Left renal pelvis (tissue), 4 donors: Measurements from ENCODE around the gene SNCB. TPM values are rescaled to one million over a fixed set of nuclear protein-coding genes. Genes with fewer than 3 reads are reported as not detected.

Source experiments
- DNase-seq, 4 donors: peaks; one replicate each; pipeline ENCODE4 v3.0.0-alpha.2; 2013; ENCODE audit warnings: low read depth in 4 of 4, low spot score in 3 of 4
- polyA plus RNA-seq, 4 donors: library from polyadenylated mRNA; unstranded; fragments of 120-200 nt; gene quantifications; one replicate each; pipeline ENCODE4 v1.2.1, GENCODE V29; 2013; ENCODE audit not compliant: insufficient read length in 4 of 4

The SNCB gene
- polyA plus RNA-seq, 4 donors = 0.10 TPM; not detected in 3

DNA sequence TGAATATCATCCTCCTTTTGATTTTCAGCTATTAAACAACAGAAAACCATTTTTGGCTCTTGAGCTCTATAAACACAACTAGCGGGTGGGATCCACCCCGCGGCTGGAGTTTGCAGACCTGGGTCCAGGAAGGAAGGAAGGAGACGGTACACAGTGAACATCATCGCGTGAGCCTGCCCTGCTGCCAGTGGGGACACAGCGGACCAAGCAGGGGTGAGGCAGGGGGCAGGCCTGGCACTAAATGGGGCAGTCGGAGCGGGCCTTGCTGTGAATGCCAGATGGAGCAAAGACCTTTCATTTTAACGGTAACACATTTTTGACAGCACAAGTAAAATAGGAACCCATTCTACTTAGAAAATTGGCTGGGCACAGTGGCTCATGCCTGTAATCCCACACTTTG lies 31.3 kb upstream of the SNCB start:
- DNase-seq = no peak

DNA sequence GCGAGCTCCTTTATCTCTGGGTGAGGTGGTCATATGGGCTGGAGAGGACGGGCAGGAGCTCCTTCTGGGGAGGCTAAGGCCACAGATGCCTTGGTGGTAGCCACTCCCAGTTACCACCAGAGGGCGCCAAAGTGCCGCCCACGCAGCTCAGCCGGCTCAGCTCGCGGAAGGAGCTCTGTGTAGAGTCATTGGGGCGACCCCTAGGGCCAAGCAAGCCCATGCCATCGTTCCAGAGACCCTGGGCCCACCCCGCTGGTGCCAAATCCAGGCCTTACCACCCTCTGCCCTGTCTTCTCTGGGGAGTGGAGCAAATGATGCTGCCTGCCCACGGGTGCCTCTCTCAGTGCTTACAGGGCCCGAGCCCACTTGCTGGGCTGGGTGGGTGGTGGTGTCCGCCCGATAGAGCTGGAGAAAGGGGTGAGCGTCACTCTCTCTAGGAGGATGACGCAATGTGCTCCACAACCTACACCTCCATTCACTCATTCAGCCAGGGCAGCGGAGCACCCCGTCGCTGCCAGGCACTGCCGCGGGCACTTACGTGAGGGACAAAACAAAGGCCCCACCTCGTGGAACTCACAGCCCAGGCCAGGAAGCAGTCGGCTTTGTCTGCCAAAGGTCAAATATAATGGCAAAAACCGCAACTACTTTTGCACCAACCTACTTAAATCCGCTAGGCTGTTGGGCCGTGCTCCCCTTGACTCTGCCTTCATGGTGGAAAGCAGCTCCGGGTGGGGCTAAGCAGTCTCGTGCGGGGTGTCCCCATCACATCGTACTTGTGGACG lies 30.7 kb upstream of the SNCB start:
- DNase-seq = peak in 3 of 4 donors; percentile 51 to 55 (median 52)

DNA sequence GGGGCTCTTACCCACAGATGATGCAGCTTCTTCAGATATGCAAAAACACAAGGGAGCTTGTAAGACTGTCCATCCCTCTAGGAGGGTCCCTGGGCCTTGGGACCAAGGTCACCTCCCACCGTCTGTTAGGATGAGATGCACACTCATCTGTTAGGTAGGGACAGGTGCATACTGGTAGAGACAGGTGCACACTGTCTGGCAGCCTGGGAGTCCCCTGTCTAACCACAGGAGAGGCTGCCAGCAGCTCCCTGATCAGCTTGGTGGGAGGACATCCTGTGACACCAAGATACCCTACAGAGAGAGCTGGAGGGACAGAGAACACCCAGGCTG lies 30.2 kb upstream of the SNCB start:
- no peak for DNase-seq

DNA sequence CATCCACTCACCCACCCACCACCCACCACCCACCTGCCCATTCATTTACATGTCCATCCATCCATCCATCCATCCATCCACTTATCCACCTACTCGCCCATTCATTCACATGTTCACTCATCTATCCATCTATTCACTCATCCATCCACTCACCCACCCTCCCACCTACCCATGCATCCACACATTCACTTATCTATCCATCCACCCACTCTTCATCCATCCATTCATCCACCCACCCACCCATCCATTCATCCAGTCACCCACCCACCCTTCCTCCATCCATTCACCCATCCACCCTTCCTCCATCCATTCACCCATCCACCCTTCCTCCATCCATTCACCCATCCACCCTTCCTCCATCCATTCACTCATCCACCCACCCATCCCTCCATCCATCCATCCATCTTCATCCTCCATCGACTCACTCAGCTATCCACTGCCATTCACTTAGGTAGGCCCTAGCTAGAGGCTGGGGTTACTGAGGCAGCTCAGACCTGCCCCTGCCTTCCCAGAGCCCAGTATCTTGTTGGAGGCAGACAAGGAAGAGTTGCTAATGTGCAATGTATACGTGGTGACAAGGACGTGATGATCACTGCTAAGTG lies 29.6 kb upstream of the SNCB start:
- DNase-seq = no peak

DNA sequence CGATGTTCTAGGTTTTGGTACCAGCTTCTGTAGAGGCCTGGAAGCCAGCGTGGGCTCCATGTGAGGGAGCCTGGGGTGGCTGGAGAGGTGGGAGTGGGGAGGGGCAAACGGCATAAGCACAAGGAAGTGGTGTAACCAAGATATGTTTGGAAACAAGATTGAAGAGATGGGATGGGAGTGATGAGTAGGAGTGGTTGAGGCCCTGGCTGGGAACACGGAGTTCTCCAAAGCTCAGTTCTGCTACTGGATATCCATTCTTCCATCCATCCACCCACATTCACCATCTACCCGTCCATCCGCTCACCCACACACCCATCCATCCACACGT lies 29.1 kb upstream of the SNCB start:
- no peak for DNase-seq

DNA sequence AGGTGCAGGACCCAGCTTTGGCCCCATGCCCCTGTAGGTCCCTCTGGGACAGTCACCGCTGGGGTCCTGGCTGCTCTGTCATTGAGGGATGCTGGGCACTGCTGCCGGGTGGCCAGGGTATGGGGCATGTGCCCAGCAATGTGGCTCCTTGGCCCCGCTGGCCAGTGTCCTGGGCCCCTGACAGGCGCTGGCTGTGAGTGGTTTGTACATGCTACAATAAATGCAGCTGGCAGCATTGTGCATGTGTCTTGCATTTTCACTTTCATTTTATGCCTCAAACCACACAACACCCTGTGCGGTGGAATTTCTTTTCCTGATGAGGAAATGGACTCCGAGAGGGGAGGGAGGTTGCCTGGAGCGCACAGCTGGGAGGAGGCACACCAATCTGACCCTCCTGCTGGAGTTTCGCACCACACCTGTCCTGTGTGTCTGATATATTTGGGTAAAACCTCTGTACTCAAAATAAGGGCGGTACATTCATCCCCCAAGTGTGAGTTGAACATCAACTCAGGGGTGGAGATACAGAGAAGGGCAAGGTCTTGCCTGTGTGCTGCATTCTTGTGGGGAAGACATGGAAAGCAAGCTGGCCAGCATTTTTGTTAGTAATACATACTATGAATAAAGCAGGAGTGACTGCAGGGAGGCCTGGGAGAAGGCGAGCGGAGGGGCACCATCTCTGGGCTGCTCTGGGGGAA lies 28.6 kb upstream of the SNCB start:
- DNase-seq = no peak

DNA sequence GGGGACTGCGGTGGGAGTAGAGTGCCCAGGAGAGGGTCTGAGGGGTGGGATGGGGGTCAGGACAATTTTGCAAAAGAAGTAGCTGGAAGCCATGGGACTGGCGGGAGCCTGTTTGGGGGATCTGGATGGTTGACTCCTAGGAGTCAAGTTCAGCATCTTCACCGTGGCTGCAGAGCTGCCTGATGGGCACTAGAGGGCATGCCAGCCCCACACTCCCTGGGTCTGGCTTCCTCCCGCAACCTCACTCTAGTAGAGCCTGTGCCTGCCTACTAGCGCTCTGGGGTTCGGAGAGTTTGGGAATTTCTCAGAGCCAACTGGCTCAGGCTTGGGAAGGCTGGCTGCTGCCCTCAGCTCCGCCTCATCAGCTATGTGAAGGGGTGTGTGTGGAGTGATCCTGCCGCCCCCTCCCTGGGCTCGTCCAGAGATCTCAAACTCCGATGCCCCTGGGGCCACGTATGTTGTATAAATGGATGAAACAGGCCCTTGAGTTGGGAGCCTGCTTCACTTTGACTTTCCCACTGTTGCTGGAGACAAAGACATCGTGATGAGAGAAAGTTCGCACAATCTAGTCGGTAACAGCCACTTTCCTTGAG lies 27.8 kb upstream of the SNCB start:
- peak in 1 of 4 donors; percentile 31 for DNase-seq

DNA sequence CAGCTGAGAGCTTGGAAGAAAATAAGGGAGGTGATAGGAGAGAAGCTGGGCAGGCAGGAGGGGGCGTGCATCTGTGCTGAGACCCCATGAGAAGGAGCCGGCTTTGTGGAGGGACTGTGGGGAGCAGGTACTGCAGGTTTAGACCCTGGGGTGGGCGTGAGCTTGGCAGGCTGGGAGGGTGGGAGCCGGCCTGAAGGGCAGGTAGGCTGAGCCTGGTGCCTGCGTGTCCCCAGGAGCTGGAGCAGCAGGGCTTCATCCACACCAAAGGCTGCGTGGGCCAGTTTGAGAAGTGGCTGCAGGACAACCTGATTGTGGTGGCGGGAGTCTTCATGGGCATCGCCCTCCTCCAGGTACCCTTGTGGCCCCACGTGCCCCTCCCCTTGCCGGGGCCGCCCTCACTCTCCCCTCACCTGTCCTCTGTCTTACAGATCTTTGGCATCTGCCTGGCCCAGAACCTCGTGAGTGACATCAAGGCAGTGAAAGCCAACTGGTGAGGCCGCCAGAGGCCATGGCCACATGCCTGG lies 26.2 kb upstream of the SNCB start:
- DNase-seq = no peak

DNA sequence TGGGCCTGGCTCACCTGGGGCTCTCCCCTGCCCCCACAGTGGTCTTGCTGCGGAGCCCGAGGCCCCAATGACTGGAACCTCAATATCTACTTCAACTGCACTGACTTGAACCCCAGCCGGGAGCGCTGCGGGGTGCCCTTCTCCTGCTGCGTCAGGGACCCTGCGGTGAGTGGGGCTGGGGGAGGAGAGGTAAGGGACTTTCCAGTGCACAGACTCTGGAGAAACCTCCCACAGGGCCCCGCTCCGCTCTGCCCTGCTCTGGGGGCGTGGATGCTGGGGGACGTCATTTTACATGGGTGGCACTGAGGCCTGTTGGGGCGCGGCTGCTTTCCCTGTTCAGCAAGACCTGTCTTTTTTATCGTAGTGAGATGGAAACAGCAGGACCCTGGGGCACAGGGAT lies 24.5 kb upstream of the SNCB start:
- no peak for DNase-seq

DNA sequence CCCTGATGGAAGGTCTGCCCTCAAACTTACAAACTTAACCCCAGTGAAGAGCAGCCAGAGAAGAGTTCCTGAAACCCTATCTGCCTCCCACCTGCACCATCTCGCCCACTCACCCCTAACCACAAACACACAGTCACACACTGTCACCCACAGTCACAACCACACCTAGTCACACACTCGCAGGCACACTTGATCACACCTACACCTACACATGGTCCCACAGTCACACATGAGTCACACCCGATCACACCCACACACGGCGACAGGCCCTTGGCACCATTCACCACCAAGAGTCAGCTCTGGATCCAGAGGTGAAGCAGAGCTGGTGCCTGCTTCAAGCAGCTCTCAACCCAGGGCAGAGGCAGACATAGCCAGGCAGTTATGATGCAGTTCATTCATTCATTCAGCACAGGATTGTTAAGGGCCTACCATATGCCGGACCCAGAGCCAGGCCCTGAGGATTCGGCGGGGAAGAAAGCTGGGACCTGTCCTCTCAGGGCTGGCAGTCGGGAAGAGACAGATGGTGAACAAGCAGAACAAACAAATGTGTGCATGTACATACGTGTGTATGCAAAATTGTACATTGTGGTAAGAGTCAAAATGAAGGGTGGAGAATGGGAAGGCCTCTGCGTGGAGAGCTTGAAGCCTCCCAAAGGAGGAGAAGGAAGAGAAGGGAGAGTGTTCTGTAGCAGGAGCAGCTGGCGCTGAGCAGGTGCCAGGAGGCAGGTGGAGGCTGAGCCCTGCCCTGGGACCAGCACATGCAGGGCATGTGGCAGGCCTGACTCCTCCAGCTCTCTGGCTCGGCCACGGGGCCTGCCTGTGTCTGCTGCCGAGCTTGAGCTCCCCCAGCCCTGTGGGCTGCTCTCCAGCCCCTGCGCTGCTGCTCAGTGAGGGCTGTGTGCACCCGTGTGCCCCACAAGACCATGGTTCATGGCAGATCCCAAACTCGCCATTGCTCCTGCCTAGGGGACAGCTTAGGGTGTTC lies 23.4 kb upstream of the SNCB start:
- no peak for DNase-seq

DNA sequence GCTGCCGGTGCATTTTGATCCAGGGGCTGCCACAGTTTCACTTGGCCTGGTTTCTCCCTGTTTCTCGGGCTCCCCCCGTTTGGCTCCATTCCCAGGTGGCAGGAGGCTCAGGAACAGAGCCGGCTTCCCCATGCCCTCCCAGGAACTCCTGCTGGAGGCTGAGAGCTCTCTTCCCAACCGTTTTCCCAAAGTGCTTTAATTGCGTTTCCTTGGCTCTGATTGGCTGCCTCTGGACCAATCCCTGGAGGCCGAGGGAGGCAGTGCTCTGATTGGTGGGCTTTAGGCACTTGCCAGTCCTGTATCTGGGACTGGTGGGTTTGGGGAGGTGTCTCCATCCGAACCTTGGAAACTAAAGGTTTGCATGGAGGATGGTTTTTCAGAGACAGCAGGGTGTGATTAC lies 21.8 kb upstream of the SNCB start:
- no peak for DNase-seq

DNA sequence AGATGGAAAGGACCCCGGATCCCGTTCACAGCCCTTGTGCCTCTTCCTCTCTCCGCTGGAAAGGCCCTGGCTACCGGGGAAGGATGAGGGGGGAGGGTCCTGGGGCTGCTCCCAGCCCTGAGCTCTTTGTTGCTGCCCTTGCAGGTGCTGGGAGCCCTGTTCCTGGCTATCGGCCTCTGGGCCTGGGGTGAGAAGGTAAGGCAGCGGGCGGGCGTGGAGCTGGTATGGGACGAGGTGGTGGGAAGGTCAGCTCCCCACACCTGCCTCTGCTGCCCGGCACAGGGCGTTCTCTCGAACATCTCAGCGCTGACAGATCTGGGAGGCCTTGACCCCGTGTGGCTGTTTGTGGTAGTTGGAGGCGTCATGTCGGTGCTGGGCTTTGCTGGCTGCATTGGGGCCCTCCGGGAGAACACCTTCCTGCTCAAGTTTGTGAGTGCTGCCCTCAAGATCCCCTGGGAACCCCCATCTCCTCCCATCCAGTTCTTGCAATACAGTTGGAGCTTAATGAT lies 21.2 kb upstream of the SNCB start:
- no peak for DNase-seq

DNA sequence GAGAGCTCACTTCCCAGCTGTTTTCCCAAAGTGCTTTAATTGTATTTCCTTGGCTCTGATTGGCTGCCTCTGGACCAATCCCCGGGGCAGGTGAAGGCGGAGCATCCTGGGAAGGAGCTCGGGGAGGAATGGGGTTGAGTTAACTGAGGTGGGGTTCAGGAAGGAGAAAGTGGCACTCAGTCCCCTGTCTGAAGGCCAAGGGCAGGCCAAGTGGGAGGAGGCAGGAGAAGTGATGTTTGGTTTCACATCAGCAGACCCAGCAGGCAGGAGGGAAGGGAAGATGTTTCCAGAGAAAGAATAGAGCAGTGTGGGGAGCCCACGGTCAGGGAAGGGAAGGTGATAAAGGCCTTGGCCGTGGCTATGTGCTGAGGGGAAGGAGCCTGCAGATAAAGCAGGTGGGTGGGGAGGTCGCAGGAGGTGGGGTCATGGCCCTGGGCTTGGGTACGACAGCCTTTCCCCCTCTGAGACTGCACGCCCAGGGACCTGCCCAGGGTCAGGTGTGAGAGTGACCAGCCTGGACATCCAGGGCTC lies 20.1 kb upstream of the SNCB start:
- DNase-seq = no peak

DNA sequence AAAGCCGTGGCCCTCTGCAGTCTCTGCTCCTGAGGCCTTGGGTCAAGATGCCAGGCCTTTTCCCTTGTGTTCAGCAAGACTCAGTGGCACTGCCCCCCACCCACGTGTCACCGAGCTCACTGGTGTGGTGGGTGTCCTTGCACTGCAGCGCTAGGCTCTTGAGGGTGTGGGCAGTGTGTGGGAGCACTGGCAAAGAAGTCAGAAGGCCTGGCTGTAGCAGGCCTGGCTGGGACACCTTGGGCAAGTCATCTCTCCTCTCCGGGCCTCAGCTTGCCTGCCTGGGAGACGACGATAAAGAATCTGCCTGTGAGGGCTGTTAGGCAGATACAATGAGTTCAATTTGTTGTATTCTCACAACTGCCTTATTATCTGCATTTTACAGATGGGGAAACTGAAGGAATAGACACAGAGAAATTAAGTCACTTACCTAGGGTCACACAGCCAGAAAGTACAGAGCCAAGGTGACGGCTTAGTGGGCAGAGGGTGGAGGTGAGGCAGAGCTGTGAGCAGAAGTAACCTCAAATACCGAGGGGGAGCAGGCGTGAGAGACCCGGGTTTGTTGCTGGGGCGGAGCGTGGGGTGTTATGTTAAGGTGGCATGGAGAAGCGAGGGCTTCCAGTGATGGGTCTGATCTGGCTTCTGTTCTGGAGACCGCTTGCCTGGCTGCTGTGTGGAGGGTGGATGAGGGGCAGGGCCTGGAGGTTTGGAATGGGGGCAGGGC lies 18.3 kb upstream of the SNCB start:
- no peak for DNase-seq

DNA sequence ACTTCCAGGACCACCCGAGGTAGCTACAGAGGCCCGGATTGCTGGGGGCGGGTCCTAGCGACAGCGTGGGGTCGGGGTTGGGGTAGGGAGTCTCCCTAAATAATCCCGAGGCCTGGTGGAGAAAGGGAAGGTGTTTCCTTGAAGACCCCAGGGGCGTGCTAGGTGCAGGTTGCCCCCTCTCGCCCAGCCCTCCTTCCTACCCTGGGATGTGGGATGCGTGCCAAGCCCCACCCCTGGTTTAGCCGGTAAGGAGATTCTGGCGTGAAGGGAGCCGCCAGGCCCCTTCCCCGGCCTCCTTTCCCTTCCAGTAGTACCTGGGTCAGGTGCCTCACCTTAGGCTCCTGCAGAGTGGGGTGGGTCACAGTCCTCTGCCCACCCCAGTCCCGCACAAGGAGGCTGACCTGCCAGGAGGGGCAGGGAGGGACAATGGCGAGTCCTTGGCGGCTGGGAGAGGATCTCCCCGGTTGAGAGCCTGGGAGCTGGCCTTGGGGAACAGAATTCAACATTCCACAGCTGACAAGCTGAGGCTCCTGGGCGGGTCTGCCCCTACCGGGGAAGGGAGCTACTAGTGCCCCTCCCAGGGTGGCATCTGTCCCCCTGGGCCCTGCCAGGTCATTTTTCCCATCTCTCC lies 17.6 kb upstream of the SNCB start:
- DNase-seq = peak in 1 of 4 donors; percentile 14

DNA sequence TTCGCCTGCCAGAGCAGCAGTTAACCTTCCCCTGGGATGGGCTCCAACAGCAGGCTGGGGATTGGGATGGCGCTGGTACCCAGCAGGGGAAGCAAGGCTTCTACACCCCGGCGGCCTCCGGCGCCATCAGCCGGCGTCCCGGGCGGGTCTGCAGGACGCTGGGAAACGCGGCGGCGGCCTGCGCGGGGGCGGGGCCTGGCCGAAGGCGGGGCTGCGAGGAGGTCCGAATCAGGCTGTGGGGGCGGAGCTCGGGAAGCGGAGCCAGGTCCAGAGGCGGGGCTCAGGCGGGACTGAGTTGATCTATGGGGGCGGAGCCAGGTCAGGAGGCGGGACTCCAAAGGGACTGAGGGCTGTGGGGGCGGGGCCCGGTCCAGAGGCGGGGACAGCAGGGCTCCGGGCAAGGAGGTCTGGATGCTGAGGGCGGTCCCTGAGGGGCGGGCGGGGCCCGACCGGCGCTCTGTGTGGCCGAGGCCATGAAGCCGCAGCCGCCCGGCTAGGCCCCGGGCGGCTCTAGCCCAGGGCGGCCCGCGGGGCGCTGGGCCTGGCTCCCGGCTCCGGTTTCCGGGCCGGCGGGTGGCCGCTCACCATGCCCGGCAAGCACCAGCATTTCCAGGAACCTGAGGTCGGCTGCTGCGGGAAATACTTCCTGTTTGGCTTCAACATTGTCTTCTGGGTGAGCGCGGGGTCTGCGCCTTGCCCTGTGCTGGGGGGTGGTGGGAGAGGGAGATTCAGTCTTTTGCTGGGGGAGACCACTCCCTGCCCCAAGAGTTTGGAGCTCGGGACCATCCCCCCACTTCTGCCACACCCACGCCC lies 16.9 kb upstream of the SNCB start, which contains the start of gene TSPAN17:
Gene TSPAN17 (plus strand): TSS at position 455 of the 813 bp plus-strand sequence. CDS start 132 bp downstream, at position 587.
- peak; percentile 94 to 98 (median 98) for DNase-seq

DNA sequence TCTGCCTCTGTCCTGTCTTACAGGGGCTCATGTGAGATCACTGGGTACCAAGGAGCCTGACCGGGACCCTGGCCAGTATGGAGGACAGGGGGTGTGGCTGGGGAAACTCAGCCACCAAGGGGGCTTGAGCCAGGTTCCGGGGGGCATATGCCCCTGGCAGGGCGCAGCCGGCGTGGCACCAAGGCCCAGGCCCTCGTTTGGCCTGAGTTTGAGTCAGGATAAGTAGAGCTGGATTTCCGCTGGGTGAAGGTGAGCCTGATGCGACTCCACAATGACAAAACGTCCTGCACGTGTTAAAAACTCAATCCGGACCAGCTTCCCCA lies 16.3 kb upstream of the SNCB start:
- DNase-seq = no peak
